HCT116 (cell line): Measurements from ENCODE around the gene FRMD3. TPM values are rescaled to one million over a fixed set of nuclear protein-coding genes. Genes with fewer than 3 reads are reported as not detected.

Source experiments
- ATAC-seq: fragments of 200-7000 bp; cut with Tn5 transposase; 2 replicates; pipeline ENCODE4 v1.9.1; 2020; ENCODE audit warnings: mild to moderate bottlenecking, moderate library complexity
- BruUV-seq: library from RNA; stranded (reverse); fragments of 400-500 nt; replicated peaks from 2 replicates; lab custom pipeline; 2021; lab: Mats Ljungman, UMichigan
- CTCF ChIA-PET: fragments of 300-600 bp; sonication (Branson Sonifier 250); formaldehyde crosslinking; loops from one replicate; lab custom pipeline; 2021; ENCODE audit warnings: antibody characterized with exemption; lab: Charles Lee
- POLR2A ChIA-PET: fragments of 300-600, 350-600 bp; sonication (Branson Sonifier 250); formaldehyde crosslinking; loops from one replicate; lab custom pipeline; 2021; ENCODE audit warnings: antibody characterized with exemption; lab: Charles Lee
- RAD21 ChIA-PET, 2 experiments: fragments of 300-600 bp; sonication (Branson Sonifier 250); formaldehyde crosslinking; loops; one replicate each; lab custom pipeline; 2023; ENCODE audit warnings: low total read pairs in 2 of 2; ENCODE audit not compliant: uncharacterized antibody in 2 of 2, unreplicated experiment in 2 of 2, low non-redundant PET in 1 of 2; lab: Charles Lee
- DNase-seq: peaks from one replicate; pipeline ENCODE4 v3.0.0-alpha.2; 2010; ENCODE audit warnings: low read depth, low spot score
- H2AFZ ChIP-seq: fragments of 200-600 bp; shearing (Covaris generic), sonication (generic); 2 replicates; pipeline ENCODE4 v1.6.1; 2017; ENCODE audit warnings: low read depth, mixed run types, mixed read lengths, antibody characterized with exemption, low read length; ENCODE audit not compliant: poor library complexity, severe bottlenecking
- H3K27ac ChIP-seq: 2 replicates; pipeline ENCODE4 v1.5.1; 2012; ENCODE audit warnings: low read depth, low read length
- H3K27me3 ChIP-seq: fragments of 200-600 bp; sonication (generic); 2 replicates; pipeline ENCODE4 v1.6.1; 2016; ENCODE audit warnings: mixed run types, low read length, mixed read lengths; ENCODE audit not compliant: insufficient read depth
- H3K36me3 ChIP-seq, 2 experiments: fragments of 200-500 bp in 1 of 2; fragments of 200-600 bp in 1 of 2; sonication (Bioruptor generic) in 1 of 2; sonication (generic) in 1 of 2; 2 replicates each; pipeline versions ENCODE4 v1.5.1 to v1.6.1; 2014 to 2016; ENCODE audit warnings: low read length in 2 of 2, inconsistent platforms in 1 of 2, mixed read lengths in 1 of 2, mixed run types in 1 of 2; ENCODE audit not compliant: insufficient read depth in 2 of 2, control insufficient read depth in 1 of 2
- H3K4me1 ChIP-seq, 2 experiments: fragments of 200-600 bp in 1 of 2; sonication (generic) in 1 of 2; 2 replicates each; pipeline versions ENCODE4 v1.5.1 to v1.6.1; 2012 to 2017; ENCODE audit warnings: low read length in 2 of 2, inconsistent platforms in 1 of 2, mild to moderate bottlenecking in 1 of 2, mixed read lengths in 1 of 2, mixed run types in 1 of 2, moderate library complexity in 1 of 2; ENCODE audit not compliant: insufficient read depth in 2 of 2, control insufficient read depth in 1 of 2
- H3K4me2 ChIP-seq: fragments of 200-600 bp; sonication (generic); 2 replicates; pipeline ENCODE4 v1.6.1; 2017; ENCODE audit warnings: mixed run types, low read length, mixed read lengths
- H3K4me3 ChIP-seq, 2 experiments: fragments of 200-600 bp in 1 of 2; sonication (generic) in 1 of 2; replicated peaks in 1 of 2; 2 replicates each; pipeline ENCODE4 v1.5.1; 2011 to 2016; ENCODE audit warnings: low read length in 2 of 2, control low read depth in 1 of 2, low read depth in 1 of 2, mild to moderate bottlenecking in 1 of 2, mixed read lengths in 1 of 2, mixed run types in 1 of 2
- H3K79me2 ChIP-seq: fragments of 200-600 bp; sonication (generic); 2 replicates; pipeline ENCODE4 v1.6.1; 2017; ENCODE audit warnings: mild to moderate bottlenecking, mixed run types, low read length, moderate library complexity, mixed read lengths; ENCODE audit not compliant: insufficient read depth
- H3K9ac ChIP-seq: fragments of 200-600 bp; sonication (generic); 2 replicates; pipeline ENCODE4 v1.6.1; 2016; ENCODE audit warnings: low read length, mixed read lengths
- H3K9me2 ChIP-seq: fragments of 200-600 bp; sonication (generic), shearing (Covaris generic); 2 replicates; pipeline ENCODE4 v1.6.1; 2017; ENCODE audit warnings: mixed run types, mild to moderate bottlenecking, moderate library complexity; ENCODE audit not compliant: insufficient read depth
- H3K9me3 ChIP-seq, 2 experiments: fragments of 200-500 bp in 1 of 2; fragments of 200-600 bp in 1 of 2; sonication (Bioruptor generic) in 1 of 2; sonication (generic) in 1 of 2; 2 replicates each; pipeline ENCODE4 v1.6.1; 2014 to 2017; ENCODE audit warnings: low read length in 2 of 2, mixed read lengths in 2 of 2, inconsistent platforms in 1 of 2, low read depth in 1 of 2, mild to moderate bottlenecking in 1 of 2, mixed run types in 1 of 2, moderate library complexity in 1 of 2; ENCODE audit not compliant: control insufficient read depth in 1 of 2, insufficient read depth in 1 of 2
- H4K20me1 ChIP-seq: fragments of 200-600 bp; sonication (generic), shearing (Covaris generic); 2 replicates; pipeline ENCODE4 v1.6.1; 2017; ENCODE audit warnings: mixed run types, mild to moderate bottlenecking, moderate library complexity; ENCODE audit not compliant: insufficient read depth
- EZH2phosphoT487 ChIP-seq: fragments of 200-600 bp; IDR thresholded peaks from 2 replicates; pipeline ENCODE4 v1.6.1; 2018; ENCODE audit warnings: antibody characterized with exemption, borderline replicate concordance
- FOSL1 ChIP-seq: IDR thresholded peaks from 2 replicates; pipeline ENCODE4 v1.6.1; 2012; ENCODE audit warnings: low read depth
- POLR2AphosphoS5 ChIP-seq: IDR thresholded peaks from 2 replicates; pipeline ENCODE4 v1.6.1; 2011; ENCODE audit warnings: mild to moderate bottlenecking, low read depth, low read length, moderate library complexity
- RAD21 ChIP-seq: IDR thresholded peaks from 2 replicates; pipeline ENCODE4 v1.6.1; 2012; ENCODE audit warnings: low read depth, mild to moderate bottlenecking
- REST ChIP-seq: IDR thresholded peaks from 2 replicates; pipeline ENCODE4 v1.6.1; 2012; ENCODE audit warnings: low read depth
- TCF7L2 ChIP-seq: IDR thresholded peaks from 2 replicates; pipeline ENCODE4 v1.7.0; 2011; ENCODE audit warnings: borderline replicate concordance, inconsistent platforms; ENCODE audit not compliant: insufficient read depth, insufficient read length; ENCODE audit errors: extremely low read depth
- YY1 ChIP-seq: IDR thresholded peaks from 2 replicates; pipeline ENCODE4 v1.6.1; 2011; ENCODE audit warnings: low read length, low read depth, moderate library complexity, mild to moderate bottlenecking; ENCODE audit not compliant: insufficient replicate concordance; ENCODE audit errors: extremely low read depth
- intact Hi-C: fragments of 100-400 bp; cut with micrococcal nuclease; formaldehyde crosslinking; loops from 2 replicates; pipeline ENCODE4 v1.10.0; 2022
- total RNA-seq: library from RNA; stranded (reverse); gene quantifications from one replicate; pipeline ENCODE4 v1.2.1, GENCODE V29; 2021; ENCODE audit not compliant: unreplicated experiment
- TF ChIP-seq, protein P1 (sequence below): IDR thresholded peaks from 2 replicates; pipeline ENCODE4 v1.6.1; 2011; ENCODE audit warnings: mild to moderate bottlenecking, low read length, moderate library complexity; ENCODE audit not compliant: insufficient replicate concordance; ENCODE audit errors: extremely low read depth

Gene FRMD3
- total RNA-seq, 1 experiment from 2014 or later = 0.89 TPM

DNA sequence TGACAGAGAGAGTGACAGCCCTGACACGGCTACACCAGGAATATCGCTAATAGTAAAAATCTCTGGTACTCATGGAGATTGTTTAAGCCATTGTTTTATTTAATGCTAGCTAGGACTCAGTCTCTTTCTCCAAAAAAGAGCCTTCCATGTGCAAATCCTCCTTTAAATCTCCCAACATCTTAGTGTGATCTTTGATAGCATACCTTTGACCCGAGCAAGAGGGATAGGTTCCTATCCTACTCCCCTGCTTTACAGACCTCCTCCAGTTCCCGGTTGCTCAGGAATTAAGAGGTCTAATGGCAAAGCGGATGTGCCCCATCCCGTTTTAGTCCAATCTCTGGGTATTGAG lies 663 bp upstream of the FRMD3 start:
- no peak overlapping the region for H2AFZ ChIP-seq
- CTCF ChIA-PET = interaction anchor here (2.4 kb wide), 1 partner anchor 205 kb away, joined by 16 read pairs; no protein-coding TSS in a partner anchor

More for the DNA sequence above, 663 bp upstream of the FRMD3 start:
- Histone ChIP-seq H3K9me3 (no peaks in the 10 kb centered on the region), H3K27ac (no peak overlapping the region), H3K4me2 (peak overlapping the region; percentile 76), H3K9me2 (no peaks in the 10 kb centered on the region), H3K36me3 (no peaks in the 10 kb centered on the region), H3K4me3 (peak overlapping the region; percentile 36 to 57), H3K9ac (no peak overlapping the region), H3K79me2 (no peaks in the 10 kb centered on the region), H3K4me1 (peaks cover 5 to 13% of the 10 kb centered on the region in 2 experiments; a peak in 2 of 4 replicates), H3K27me3 (peaks cover 4% of the 10 kb centered on the region; the same call in 1 of the 2 replicates), H4K20me1 (no peaks in the 10 kb centered on the region)
- ATAC-seq (0 out of 2 replicates have a peak, but pooled peaks have one; percentile 0), DNase-seq (no peak)
- BruUV-seq = no TSS peak
- RAD21 ChIA-PET = interaction anchor here in 1 of 2 experiments (0.6 kb wide), 1 partner anchor 18 kb away, joined by 3 read pairs; no protein-coding TSS in a partner anchor
- POLR2A ChIA-PET = interaction anchor here (0.9 kb wide), 1 partner anchor 204 kb away, joined by 3 read pairs; no protein-coding TSS in a partner anchor
- intact Hi-C loops = no loop called here
- no peak for TF ChIP-seq REST
- TF ChIP-seq, protein P1, sequence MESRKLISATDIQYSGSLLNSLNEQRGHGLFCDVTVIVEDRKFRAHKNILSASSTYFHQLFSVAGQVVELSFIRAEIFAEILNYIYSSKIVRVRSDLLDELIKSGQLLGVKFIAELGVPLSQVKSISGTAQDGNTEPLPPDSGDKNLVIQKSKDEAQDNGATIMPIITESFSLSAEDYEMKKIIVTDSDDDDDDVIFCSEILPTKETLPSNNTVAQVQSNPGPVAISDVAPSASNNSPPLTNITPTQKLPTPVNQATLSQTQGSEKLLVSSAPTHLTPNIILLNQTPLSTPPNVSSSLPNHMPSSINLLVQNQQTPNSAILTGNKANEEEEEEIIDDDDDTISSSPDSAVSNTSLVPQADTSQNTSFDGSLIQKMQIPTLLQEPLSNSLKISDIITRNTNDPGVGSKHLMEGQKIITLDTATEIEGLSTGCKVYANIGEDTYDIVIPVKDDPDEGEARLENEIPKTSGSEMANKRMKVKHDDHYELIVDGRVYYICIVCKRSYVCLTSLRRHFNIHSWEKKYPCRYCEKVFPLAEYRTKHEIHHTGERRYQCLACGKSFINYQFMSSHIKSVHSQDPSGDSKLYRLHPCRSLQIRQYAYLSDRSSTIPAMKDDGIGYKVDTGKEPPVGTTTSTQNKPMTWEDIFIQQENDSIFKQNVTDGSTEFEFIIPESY = no peak
- TF ChIP-seq EZH2phosphoT487 = no peak
- TF ChIP-seq POLR2AphosphoS5 = no peak
- no peak for TF ChIP-seq YY1
- no peak for TF ChIP-seq FOSL1
- no peak for TF ChIP-seq TCF7L2
- no peak for TF ChIP-seq RAD21
